ENCODE results near the gene ZNF789. TPM values are rescaled to one million over a fixed set of nuclear protein-coding genes. Genes with fewer than 3 reads are reported as not detected.

The ZNF789 gene
- total and polyA plus RNA-seq, 9 of the 15 experiments (the other 6 are each of a cell fraction or from before 2014, with no cell fraction given): 6.1 to 57.0 (median 24.8) TPM

DNA sequence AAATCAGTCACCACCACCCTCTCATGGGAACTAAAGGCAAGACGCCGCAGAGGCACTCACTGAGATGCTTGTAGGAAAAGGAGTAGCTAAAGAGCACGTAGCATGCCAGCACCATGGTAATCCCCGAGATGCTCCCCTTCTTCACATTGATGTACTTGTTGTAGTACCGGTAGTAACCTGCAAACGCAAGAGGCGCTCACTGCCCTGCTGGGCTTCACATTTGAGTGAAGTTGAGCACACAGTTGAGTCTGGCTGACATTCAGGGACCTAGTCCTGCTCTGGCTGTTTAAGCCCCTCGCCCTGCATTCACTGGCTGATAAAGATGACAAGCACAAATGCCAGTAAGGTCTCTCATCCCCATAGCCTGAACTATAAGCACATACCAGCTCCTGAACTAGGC, 13.6 kb upstream of the ZNF789 start:
- peaks cover 8 to 22% of the 10 kb centered on the region in 2 experiments; a peak in 4 of 5 replicates for H3K4me1 ChIP-seq (replicated peaks in 1 of 2; ENCODE audit: control insufficient read depth in 2 of 2, insufficient read depth in 2 of 2, low read length in 2 of 2)
- no peak overlapping the region for H3K4me3 ChIP-seq
- ATAC-seq (peak; percentile 77), DNase-seq (ENCODE audit: extremely low read depth in 1 of 4, low spot score in 3 of 4) (peak in 2 of 4 experiments; percentile 47 to 68), FAIRE-seq (peak; percentile 35)
- ChIA-PET CTCF (ENCODE audit: low intra/inter-chr PET ratio) (no interaction called here), POLR2A (interaction anchor here (0.6 to 1.0 kb wide), 4 partner anchors 9 to 27 kb away, joined by 3 to 5 read pairs (median 4); partner anchors contain the start of genes CPSF4 and PTCD1)
- no peaks in the 10 kb centered on the region for H3K27me3 ChIP-seq (ENCODE audit: control insufficient read depth in 2 of 2, insufficient read depth in 2 of 2, low read length in 2 of 2)
- BruUV-seq (replicated peaks): no TSS peak
- peaks cover 97% of the 10 kb centered on the region for H3K36me3 ChIP-seq (ENCODE audit: control insufficient read depth, insufficient read depth, low read length)
- 84% methylated on average over 8 of the region's 8 CpGs for WGBS (ENCODE audit: insufficient coverage, low coverage, missing lambda C conversion rate)
- in situ Hi-C loops (cut with MboI) (no loop called here), intact Hi-C loops (cut with micrococcal nuclease) (no loop called here)
- H2AFZ ChIP-seq (ENCODE audit: low read depth, low read length): no peak overlapping the region
- no peak overlapping the region for H3K27ac ChIP-seq (ENCODE audit: extremely low read depth, low read depth, low read length)
- no peaks in the 10 kb centered on the region for H3K9me1 ChIP-seq (ENCODE audit: control insufficient read depth, insufficient read depth, low read length)
- no peak overlapping the region for H3K4me2 ChIP-seq (ENCODE audit: insufficient read depth, low read length)
- H3K9ac ChIP-seq (ENCODE audit: insufficient read depth in 1 of 2, low read depth in 2 of 2, low read length in 2 of 2): no peak overlapping the region
- no peaks in the 10 kb centered on the region for H3K9me3 ChIP-seq (replicated peaks; ENCODE audit: control insufficient read depth, insufficient read depth, low read depth, low read length)
- peaks cover 58% of the 10 kb centered on the region for H4K20me1 ChIP-seq (replicated peaks; ENCODE audit: control insufficient read depth, insufficient read depth, low read length)
- peaks cover 72% of the 10 kb centered on the region for H3K79me2 ChIP-seq (ENCODE audit: control insufficient read depth, insufficient read depth, low read length)
- no peak for TF ChIP-seq BRD9 (IDR thresholded peaks at IDR 0.05; ENCODE audit: low read depth, partially characterized antibody)
- no peak for TF ChIP-seq GATA2 (CRISPR knock-in tag; IDR thresholded peaks at IDR 0.05)
- TF ChIP-seq HCFC1 (IDR thresholded peaks at IDR 0.05; ENCODE audit: low read depth, low read length): no peak
- TF ChIP-seq RUNX1 (IDR thresholded peaks at IDR 0.05; ENCODE audit: low read depth): no peak
- TF ChIP-seq ZNF217 (CRISPR knock-in tag; IDR thresholded peaks at IDR 0.05): no peak
- no peak for TF ChIP-seq ZBTB40 (IDR thresholded peaks at IDR 0.05)
- no peak for TF ChIP-seq ZBTB40 (CRISPR knock-in tag; IDR thresholded peaks at IDR 0.05)

Data from K562 (cell line).